Fibroblast of lung (primary cell): ENCODE measurements around the gene DPP6. TPM values are rescaled to one million over a fixed set of nuclear protein-coding genes. Genes with fewer than 3 reads are reported as not detected.

Experiments
- DNase-seq, 2 donors: peaks; one replicate each; pipeline versions ENCODE4 v3.0.0 to v3.0.0-alpha.2; 2010; ENCODE audit warnings: low read depth in 2 of 2
- H2AFZ ChIP-seq: 2 replicates; pipeline ENCODE4 v1.5.1; 2012; ENCODE audit warnings: low read length, control low read depth, inconsistent platforms
- H3K27ac ChIP-seq: 2 replicates; pipeline ENCODE4 v1.5.1; 2011; ENCODE audit warnings: low read length, control low read depth; ENCODE audit not compliant: insufficient read depth
- H3K27me3 ChIP-seq: 2 replicates; pipeline ENCODE4 v1.5.1; 2011; ENCODE audit warnings: mild to moderate bottlenecking, low read length; ENCODE audit not compliant: control insufficient read depth, insufficient read depth
- H3K36me3 ChIP-seq: 2 replicates; pipeline ENCODE4 v1.5.1; 2011; ENCODE audit warnings: low read length; ENCODE audit not compliant: control insufficient read depth, insufficient read depth
- H3K4me1 ChIP-seq: 2 replicates; pipeline ENCODE4 v1.5.1; 2011; ENCODE audit warnings: low read length; ENCODE audit not compliant: control insufficient read depth, insufficient read depth; ENCODE audit errors: extremely low read depth
- H3K4me2 ChIP-seq: 2 replicates; pipeline ENCODE4 v1.5.1; 2011; ENCODE audit warnings: low read length, control low read depth; ENCODE audit not compliant: insufficient read depth; ENCODE audit errors: extremely low read depth
- H3K4me3 ChIP-seq, 4 experiments: fragments of 200-600 bp in 1 of 4; sonication (generic) in 1 of 4; replicated peaks in 1 of 4; 2 replicates each; pipeline ENCODE4 v1.5.1; 2011 to 2016; ENCODE audit warnings: low read length in 4 of 4, low read depth in 3 of 4, mild to moderate bottlenecking in 3 of 4, control low read depth in 2 of 4, inconsistent platforms in 1 of 4, mixed read lengths in 1 of 4; ENCODE audit not compliant: insufficient read depth in 1 of 4; ENCODE audit errors: control extremely low read depth in 1 of 4
- H3K79me2 ChIP-seq: 2 replicates; pipeline ENCODE4 v1.5.1; 2012; ENCODE audit warnings: mild to moderate bottlenecking, low read length, inconsistent platforms; ENCODE audit not compliant: control insufficient read depth, insufficient read depth
- H3K9ac ChIP-seq: 2 replicates; pipeline ENCODE4 v1.5.1; 2011; ENCODE audit warnings: mild to moderate bottlenecking, low read length, control low read depth; ENCODE audit not compliant: insufficient read depth
- H3K9me3 ChIP-seq: 2 replicates; pipeline ENCODE4 v1.5.1; 2012; ENCODE audit warnings: low read depth, low read length; ENCODE audit not compliant: control insufficient read depth, insufficient read depth
- H4K20me1 ChIP-seq: 2 replicates; pipeline ENCODE4 v1.5.1; 2011; ENCODE audit warnings: low read length; ENCODE audit not compliant: control insufficient read depth, insufficient read depth; ENCODE audit errors: extremely low read depth
- CTCF ChIP-seq, 2 donors: IDR thresholded peaks in 1 of 2; conservative IDR thresholded peaks in 1 of 2; 1 replicate in 1 of 2; 2 replicates in 1 of 2; pipeline ENCODE4 v1.5.1; 2011 to 2012; ENCODE audit warnings: low read length in 2 of 2, control low read depth in 1 of 2, inconsistent platforms in 1 of 2, low read depth in 1 of 2, mild to moderate bottlenecking in 1 of 2
- EZH2 ChIP-seq: IDR thresholded peaks from 2 replicates; pipeline ENCODE4 v1.5.1; 2012; ENCODE audit warnings: low read length, control low read depth, mild to moderate bottlenecking; ENCODE audit errors: missing control alignments
- polyA plus RNA-seq, 2 donors: library from polyadenylated mRNA; depleted of rRNA in 1 of 2; stranded (reverse) in 1 of 2; unstranded in 1 of 2; fragments of >200 nt; gene quantifications; 2 replicates each; pipeline ENCODE4 v1.2.1, GENCODE V29; 2011 to 2012; ENCODE audit warnings: missing spikeins in 1 of 2
- total RNA-seq: library from RNA; depleted of rRNA; stranded (reverse); fragments of >200 nt; gene quantifications from 2 replicates; pipeline ENCODE4 v1.2.1, GENCODE V29; 2014

DPP6 gene
- total and polyA plus RNA-seq, 2 donors (not counting 1 experiment from before 2014, with no cell fraction given) = not detected

DNA sequence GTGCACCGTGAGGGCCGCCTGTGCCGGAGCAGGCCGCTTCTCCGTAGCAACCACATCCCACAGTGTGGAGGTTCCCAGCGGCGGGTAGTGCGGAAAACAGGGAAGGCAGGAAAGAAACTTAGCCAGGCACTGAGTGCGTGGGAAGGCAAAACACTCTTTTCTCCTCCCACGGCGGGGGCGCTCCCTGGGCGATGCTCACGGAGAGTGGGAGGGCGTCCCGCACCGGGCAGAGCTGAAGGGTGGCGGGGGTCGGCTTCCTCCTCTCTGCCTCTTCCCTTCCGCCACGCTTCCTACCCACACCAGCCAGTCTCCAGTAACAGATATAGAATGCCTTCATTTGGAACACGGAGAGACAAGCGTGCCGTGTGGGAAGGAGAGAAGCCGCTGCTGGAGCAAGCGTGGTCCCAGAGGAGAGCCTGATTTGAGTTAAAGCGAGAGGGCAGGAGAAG, 698.2 kb downstream of the DPP6 start:
- no peak overlapping the region for H3K9ac ChIP-seq
- no peak overlapping the region for H3K4me3 ChIP-seq
- H3K36me3 ChIP-seq = no peaks in the 10 kb centered on the region
- no peak for TF ChIP-seq EZH2
- no peak for TF ChIP-seq CTCF (conservative IDR thresholded peaks at IDR 0.05 in 1 of 2, IDR thresholded peaks at IDR 0.05 in 1 of 2; ENCODE audit: low read depth in 1 of 2, low read length in 2 of 2)
- no peaks in the 10 kb centered on the region for H3K4me1 ChIP-seq
- H3K9me3 ChIP-seq = no peaks in the 10 kb centered on the region
- H3K27me3 ChIP-seq = no peaks in the 10 kb centered on the region
- H4K20me1 ChIP-seq = no peaks in the 10 kb centered on the region
- DNase-seq = no peak
- no peak overlapping the region for H3K4me2 ChIP-seq
- H3K79me2 ChIP-seq = no peaks in the 10 kb centered on the region
- no peak overlapping the region for H3K27ac ChIP-seq
- no peak overlapping the region for H2AFZ ChIP-seq

DNA sequence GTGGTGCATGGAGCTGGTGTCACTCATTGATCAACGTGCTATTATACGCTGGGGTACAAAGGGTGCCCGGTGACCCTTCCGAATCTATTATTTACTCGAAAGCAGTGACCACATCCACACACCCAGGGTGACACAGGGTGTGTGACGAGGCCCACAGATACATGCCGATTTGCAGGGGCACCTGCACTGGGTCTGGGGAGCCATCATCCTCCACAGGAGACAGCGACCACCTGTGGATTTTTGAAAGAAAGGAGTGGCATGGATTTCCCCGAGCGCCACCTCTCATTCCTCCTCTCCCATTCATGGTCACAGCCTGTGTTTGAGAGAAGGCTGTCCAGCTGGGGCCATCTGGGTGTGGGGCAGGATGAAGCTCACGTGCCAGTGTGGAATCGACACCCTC, 701.0 kb downstream of the DPP6 start:
- no peaks in the 10 kb centered on the region for H3K36me3 ChIP-seq
- H3K9me3 ChIP-seq = no peaks in the 10 kb centered on the region
- no peak for TF ChIP-seq CTCF (conservative IDR thresholded peaks at IDR 0.05 in 1 of 2, IDR thresholded peaks at IDR 0.05 in 1 of 2; ENCODE audit: low read depth in 1 of 2, low read length in 2 of 2)
- no peak for TF ChIP-seq EZH2
- H3K4me2 ChIP-seq = no peak overlapping the region
- no peaks in the 10 kb centered on the region for H3K27me3 ChIP-seq
- H4K20me1 ChIP-seq = no peaks in the 10 kb centered on the region
- H3K4me1 ChIP-seq = no peaks in the 10 kb centered on the region
- no peak for DNase-seq
- no peak overlapping the region for H3K9ac ChIP-seq
- H2AFZ ChIP-seq = no peak overlapping the region
- no peak overlapping the region for H3K27ac ChIP-seq
- no peaks in the 10 kb centered on the region for H3K79me2 ChIP-seq
- no peak overlapping the region for H3K4me3 ChIP-seq

DNA sequence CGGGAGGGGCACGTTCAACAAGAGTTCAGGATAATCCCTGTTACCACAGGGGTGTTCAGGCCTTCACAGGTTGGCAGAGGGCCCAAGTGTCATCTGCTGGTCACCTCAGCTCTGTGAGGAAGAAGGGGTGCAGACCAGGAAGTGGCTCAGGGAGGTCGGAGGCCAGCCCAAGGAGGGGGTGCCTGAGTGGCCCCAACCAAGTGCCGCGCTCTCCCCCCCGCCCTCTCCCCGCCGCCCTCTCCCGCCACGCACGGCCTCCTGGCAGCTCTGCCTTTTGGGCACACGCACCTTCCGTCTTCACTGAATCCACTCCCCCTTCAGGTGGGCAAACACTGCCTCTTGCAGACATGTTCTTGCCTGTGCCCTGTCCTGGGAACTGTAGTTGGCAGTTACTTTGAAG, 705.6 kb downstream of the DPP6 start:
- H3K9me3 ChIP-seq = no peaks in the 10 kb centered on the region
- H3K27ac ChIP-seq = no peak overlapping the region
- no peak overlapping the region for H2AFZ ChIP-seq
- H3K4me1 ChIP-seq = no peaks in the 10 kb centered on the region
- H3K27me3 ChIP-seq = no peaks in the 10 kb centered on the region
- no peaks in the 10 kb centered on the region for H4K20me1 ChIP-seq
- no peak for TF ChIP-seq EZH2
- no peak for TF ChIP-seq CTCF (conservative IDR thresholded peaks at IDR 0.05 in 1 of 2, IDR thresholded peaks at IDR 0.05 in 1 of 2; ENCODE audit: low read depth in 1 of 2, low read length in 2 of 2)
- H3K9ac ChIP-seq = no peak overlapping the region
- DNase-seq = no peak
- H3K4me3 ChIP-seq = no peak overlapping the region
- no peak overlapping the region for H3K4me2 ChIP-seq
- H3K36me3 ChIP-seq = no peaks in the 10 kb centered on the region
- no peaks in the 10 kb centered on the region for H3K79me2 ChIP-seq
